ENCODE measurements around the gene SRSF5.

GRCh38 chr14:69768873-69769272 is 1.9 kb downstream of the SRSF5 start:
- TF ChIP-seq CTCF (IDR thresholded peaks at IDR 0.05) (no peak), EZH2 (IDR thresholded peaks at IDR 0.05; ENCODE audit: borderline replicate concordance, insufficient read depth, low read depth, low read length, poor library complexity, severe bottlenecking) (no peak)
